IPS-18c (cell line): ENCODE data around the gene YDJC.
A peak's percentile ranks its signal among the peaks of the same experiment; 100 is the strongest.
"Not testable (repeated sequence)": the region's sequence is repeated elsewhere in the genome, so short reads cannot be mapped to it uniquely, and the experiment has no call there.

Source experiments
- H3K4me3 ChIP-seq: 2 replicates; pipeline ENCODE4 v1.7.0; 2013; ENCODE audit warnings: low read depth, mild to moderate bottlenecking, low read length, moderate library complexity; ENCODE audit not compliant: insufficient read depth
- H3K9me3 ChIP-seq: one replicate; pipeline ENCODE4 v1.6.1; 2013; ENCODE audit warnings: mild to moderate bottlenecking, low read length, moderate library complexity; ENCODE audit not compliant: control insufficient read depth, insufficient read depth

YDJC gene

GRCh38 chr22:21639359-21639758 lies 9.5 kb upstream of the YDJC start:
- H3K4me3 ChIP-seq: no peak overlapping the region
- H3K9me3 ChIP-seq: peaks cover 2% of the 10 kb centered on the region

- H3K4me3 ChIP-seq, H3K9me3 ChIP-seq: not testable (repeated sequence)
Observed at GRCh38 chr22:21637450-21637849, 7.6 kb upstream of the YDJC start.

- no peak overlapping the region for H3K4me3 ChIP-seq
Observed at GRCh38 chr22:21636629-21637218, 6.9 kb upstream of the YDJC start.

GRCh38 chr22:21635771-21636510 lies 6.1 kb upstream of the YDJC start:
- no peak overlapping the region for H3K4me3 ChIP-seq
- H3K9me3 ChIP-seq: peaks cover 4% of the 10 kb centered on the region

More at GRCh38 chr22:21636629-21637218, 6.9 kb upstream of the YDJC start:
- peaks cover 2% of the 10 kb centered on the region for H3K9me3 ChIP-seq

GRCh38 chr22:21634844-21635243 lies 5.0 kb upstream of the YDJC start:
- Histone ChIP-seq H3K4me3 (no peak overlapping the region), H3K9me3 (peaks cover 4% of the 10 kb centered on the region)

GRCh38 chr22:21634081-21634480 lies 4.3 kb upstream of the YDJC start:
- Histone ChIP-seq H3K9me3 (peaks cover 6% of the 10 kb centered on the region), H3K4me3 (no peak overlapping the region)

- Histone ChIP-seq H3K4me3 (no peak overlapping the region), H3K9me3 (peaks cover 6% of the 10 kb centered on the region)
Observed at GRCh38 chr22:21633481-21633880, 3.7 kb upstream of the YDJC start.

- H3K4me3 ChIP-seq: no peak overlapping the region
- peaks cover 6% of the 10 kb centered on the region for H3K9me3 ChIP-seq
Observed at GRCh38 chr22:21632931-21633330, 3.1 kb upstream of the YDJC start.

GRCh38 chr22:21632237-21632895 lies 2.5 kb upstream of the YDJC start, which contains the start of gene CCDC116:
TSS of gene CCDC116 (plus strand) at chr22:21632760. CDS start at chr22:21633182, 422 bp downstream.
- Histone ChIP-seq H3K4me3 (no peak within 1 kb of the TSS), H3K9me3 (peaks cover 6% of the 10 kb centered on the region)

- Histone ChIP-seq H3K9me3 (peaks cover 6% of the 10 kb centered on the region), H3K4me3 (no peak overlapping the region)
Observed at GRCh38 chr22:21631025-21631424, 1.2 kb upstream of the YDJC start.

GRCh38 chr22:21628386-21629254 lies 1.2 kb downstream of the YDJC start:
- Histone ChIP-seq H3K4me3 (peak overlapping the region; percentile 99), H3K9me3 (peaks cover 6% of the 10 kb centered on the region)

- Histone ChIP-seq H3K9me3 (peaks cover 6% of the 10 kb centered on the region), H3K4me3 (no peak overlapping the region)
Observed at GRCh38 chr22:21626735-21627469, 2.9 kb downstream of the YDJC start.

- Histone ChIP-seq H3K4me3 (no peak overlapping the region), H3K9me3 (peaks cover 4% of the 10 kb centered on the region)
Observed at GRCh38 chr22:21626073-21626734, 3.6 kb downstream of the YDJC start.

- H3K9me3 ChIP-seq: peaks cover 4% of the 10 kb centered on the region
- no peak overlapping the region for H3K4me3 ChIP-seq
Observed at GRCh38 chr22:21624880-21625791, 4.7 kb downstream of the YDJC start.

GRCh38 chr22:21624120-21624879 lies 5.5 kb downstream of the YDJC start:
- Histone ChIP-seq H3K9me3 (peaks cover 2% of the 10 kb centered on the region), H3K4me3 (no peak overlapping the region)
